ENCODE results near the gene TENM3. TPM values are rescaled to one million over a fixed set of nuclear protein-coding genes. Genes with fewer than 3 reads are reported as not detected.

TENM3 gene
- total RNA-seq, 2 experiments from 2014 or later: not detected

DNA sequence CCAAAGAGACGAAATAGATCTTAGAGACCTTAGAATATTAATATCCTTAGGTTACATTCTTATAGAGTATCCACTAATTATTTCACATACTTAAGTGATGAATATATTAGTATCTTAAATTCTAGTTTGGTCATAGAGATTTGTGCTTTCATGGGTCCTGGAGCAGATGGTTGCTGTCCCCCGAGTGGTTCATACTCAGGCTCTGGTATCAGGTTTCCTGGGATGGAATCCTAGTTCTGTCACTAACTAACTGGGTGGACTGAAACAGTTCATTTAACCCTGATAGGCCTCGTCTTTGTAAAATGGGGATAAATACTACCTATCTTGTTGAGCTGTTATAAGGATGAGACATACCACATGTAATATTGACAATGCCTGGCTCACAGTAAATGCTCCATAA, 264.6 kb downstream of the TENM3 start:
- TF ChIP-seq, protein P1, sequence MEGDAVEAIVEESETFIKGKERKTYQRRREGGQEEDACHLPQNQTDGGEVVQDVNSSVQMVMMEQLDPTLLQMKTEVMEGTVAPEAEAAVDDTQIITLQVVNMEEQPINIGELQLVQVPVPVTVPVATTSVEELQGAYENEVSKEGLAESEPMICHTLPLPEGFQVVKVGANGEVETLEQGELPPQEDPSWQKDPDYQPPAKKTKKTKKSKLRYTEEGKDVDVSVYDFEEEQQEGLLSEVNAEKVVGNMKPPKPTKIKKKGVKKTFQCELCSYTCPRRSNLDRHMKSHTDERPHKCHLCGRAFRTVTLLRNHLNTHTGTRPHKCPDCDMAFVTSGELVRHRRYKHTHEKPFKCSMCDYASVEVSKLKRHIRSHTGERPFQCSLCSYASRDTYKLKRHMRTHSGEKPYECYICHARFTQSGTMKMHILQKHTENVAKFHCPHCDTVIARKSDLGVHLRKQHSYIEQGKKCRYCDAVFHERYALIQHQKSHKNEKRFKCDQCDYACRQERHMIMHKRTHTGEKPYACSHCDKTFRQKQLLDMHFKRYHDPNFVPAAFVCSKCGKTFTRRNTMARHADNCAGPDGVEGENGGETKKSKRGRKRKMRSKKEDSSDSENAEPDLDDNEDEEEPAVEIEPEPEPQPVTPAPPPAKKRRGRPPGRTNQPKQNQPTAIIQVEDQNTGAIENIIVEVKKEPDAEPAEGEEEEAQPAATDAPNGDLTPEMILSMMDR (IDR thresholded peaks at IDR 0.05): no peak
- Mint-ChIP-seq H3K4me3 (no peak overlapping the region), H3K4me1 (ENCODE audit: low read depth) (no peaks in the 10 kb centered on the region), H3K27ac (no peak overlapping the region), H3K27me3 (peaks cover 18% of the 10 kb centered on the region), H3K9me3 (no peaks in the 10 kb centered on the region), H3K36me3 (ENCODE audit: low read depth) (no peaks in the 10 kb centered on the region)
- Histone ChIP-seq H3K4me3 (ENCODE audit: low read length) (no peak overlapping the region), H3K36me3 (ENCODE audit: insufficient read depth, low read length) (no peaks in the 10 kb centered on the region), H3K9me3 (ENCODE audit: control insufficient read depth in 1 of 2, insufficient read depth in 1 of 2, low read length in 2 of 2) (no peaks in the 10 kb centered on the region), H3K27ac (ENCODE audit: low read depth in 1 of 2, low read length in 2 of 2) (no peak overlapping the region), H3K27me3 (ENCODE audit: control insufficient read depth in 1 of 2, insufficient read depth in 2 of 2, low read length in 2 of 2) (no peaks in the 10 kb centered on the region), H3K4me1 (ENCODE audit: insufficient read depth, low read length) (no peaks in the 10 kb centered on the region)
- POLR2A ChIA-PET: no interaction called here
- DNase-seq: no peak
- intact Hi-C loops (cut with DNase I, micrococcal nuclease): no loop called here
- no peak for ATAC-seq (ENCODE audit: poor library complexity)
- CTCF ChIA-PET: no interaction called here

DNA sequence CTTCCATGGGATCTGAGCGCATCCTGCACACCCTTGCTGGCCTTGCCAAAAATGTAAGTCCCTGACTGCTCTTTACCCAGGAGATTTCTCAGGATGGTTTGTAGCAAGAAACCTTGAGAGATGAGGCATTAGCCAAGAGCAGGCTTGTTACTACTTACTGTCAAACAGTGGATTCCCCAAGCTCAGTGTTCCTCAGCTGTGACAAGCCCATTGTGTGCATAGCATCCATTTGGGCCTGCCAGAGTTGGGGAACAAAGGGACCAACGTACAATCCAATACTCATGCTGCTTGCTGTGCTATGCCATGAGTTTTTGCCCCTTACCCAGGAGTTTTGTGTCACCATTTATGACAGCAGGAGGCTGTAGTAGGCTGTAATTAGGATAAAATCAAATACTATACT, 267.6 kb downstream of the TENM3 start:
- Mint-ChIP-seq H3K27me3 (peaks cover 7% of the 10 kb centered on the region), H3K4me1 (ENCODE audit: low read depth) (no peaks in the 10 kb centered on the region), H3K4me3 (no peak overlapping the region), H3K9me3 (no peaks in the 10 kb centered on the region), H3K36me3 (ENCODE audit: low read depth) (no peaks in the 10 kb centered on the region), H3K27ac (no peak overlapping the region)
- Histone ChIP-seq H3K27me3 (ENCODE audit: control insufficient read depth in 1 of 2, insufficient read depth in 2 of 2, low read length in 2 of 2) (no peaks in the 10 kb centered on the region), H3K4me3 (ENCODE audit: low read length) (no peak overlapping the region), H3K27ac (ENCODE audit: low read depth in 1 of 2, low read length in 2 of 2) (no peak overlapping the region), H3K9me3 (ENCODE audit: control insufficient read depth in 1 of 2, insufficient read depth in 1 of 2, low read length in 2 of 2) (no peaks in the 10 kb centered on the region), H3K36me3 (ENCODE audit: insufficient read depth, low read length) (no peaks in the 10 kb centered on the region), H3K4me1 (ENCODE audit: insufficient read depth, low read length) (no peaks in the 10 kb centered on the region)
- TF ChIP-seq, protein P1 (IDR thresholded peaks at IDR 0.05): no peak
- no peak for ATAC-seq (ENCODE audit: poor library complexity)
- DNase-seq: no peak
- intact Hi-C loops (cut with DNase I, micrococcal nuclease): no loop called here
- ChIA-PET POLR2A (no interaction called here), CTCF (no interaction called here)

DNA sequence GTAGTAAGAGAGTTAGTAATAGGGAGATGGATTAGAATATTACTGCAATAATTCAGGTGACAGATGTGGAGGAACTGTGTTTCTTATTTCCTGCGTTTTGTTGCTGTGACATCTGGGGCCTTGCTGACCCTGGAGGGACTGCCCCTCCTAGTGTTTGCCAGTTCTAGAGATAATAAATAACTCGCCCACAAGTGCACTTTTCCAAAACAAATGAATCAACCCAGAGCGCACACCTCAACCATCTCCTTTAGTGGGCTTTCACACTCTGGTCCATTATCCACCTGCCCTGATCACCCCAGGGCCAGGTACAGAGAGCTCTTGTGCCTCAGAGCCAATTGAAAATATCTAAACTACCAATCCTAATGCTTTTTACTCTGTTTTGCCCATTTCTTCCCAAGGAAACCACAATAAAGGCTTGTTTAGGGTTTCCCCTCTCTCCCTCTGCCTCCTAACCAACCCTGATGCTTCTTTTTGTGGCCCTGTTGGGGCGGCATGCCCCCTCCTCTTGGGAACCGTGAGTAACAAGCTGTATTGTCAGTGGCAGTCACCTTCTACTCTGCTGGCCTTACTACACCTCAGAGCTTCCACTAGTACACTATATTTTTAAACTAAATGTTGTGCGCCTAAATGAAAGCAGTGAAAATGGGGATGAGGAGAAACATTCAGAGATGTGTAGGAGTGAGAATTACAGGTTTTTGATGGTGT, 270.5 kb downstream of the TENM3 start:
- Histone ChIP-seq H3K27ac (ENCODE audit: low read depth in 1 of 2, low read length in 2 of 2) (no peak overlapping the region), H3K4me3 (ENCODE audit: low read length) (no peak overlapping the region), H3K9me3 (ENCODE audit: control insufficient read depth in 1 of 2, insufficient read depth in 1 of 2, low read length in 2 of 2) (no peaks in the 10 kb centered on the region), H3K27me3 (ENCODE audit: control insufficient read depth in 1 of 2, insufficient read depth in 2 of 2, low read length in 2 of 2) (no peaks in the 10 kb centered on the region), H3K4me1 (ENCODE audit: insufficient read depth, low read length) (no peaks in the 10 kb centered on the region), H3K36me3 (ENCODE audit: insufficient read depth, low read length) (no peaks in the 10 kb centered on the region)
- no peak overlapping the region for H3K27ac Mint-ChIP-seq
- TF ChIP-seq, protein P1 (IDR thresholded peaks at IDR 0.05): no peak
- no peaks in the 10 kb centered on the region for H3K4me1 Mint-ChIP-seq (ENCODE audit: low read depth)
- no peak for DNase-seq
- ATAC-seq (ENCODE audit: poor library complexity): no peak
- no peak overlapping the region for H3K4me3 Mint-ChIP-seq
- intact Hi-C loops (cut with DNase I, micrococcal nuclease): no loop called here
- ChIA-PET CTCF (no interaction called here), POLR2A (no interaction called here)
- peaks cover 9% of the 10 kb centered on the region for H3K27me3 Mint-ChIP-seq
- H3K9me3 Mint-ChIP-seq: no peaks in the 10 kb centered on the region
- no peaks in the 10 kb centered on the region for H3K36me3 Mint-ChIP-seq (ENCODE audit: low read depth)
